Peyer's patch (tissue), 4 donors: ENCODE results near the gene CNTNAP2. TPM values are rescaled to one million over a fixed set of nuclear protein-coding genes. Genes with fewer than 3 reads are reported as not detected.

ENCODE experiments used
- DNase-seq, 3 donors: peaks; one replicate each; pipeline ENCODE4 v3.0.0-alpha.2; 2017 to 2019
- H3K27ac ChIP-seq, 4 donors: fragments of 200-600 bp; sonication (generic); one replicate each; pipeline ENCODE4 v1.5.1; 2016 to 2019
- H3K27me3 ChIP-seq, 2 donors: fragments of 200-600 bp; sonication (generic); one replicate each; pipeline ENCODE4 v1.5.1; 2019
- H3K36me3 ChIP-seq, 3 donors: fragments of 200-600 bp; sonication (generic); one replicate each; pipeline ENCODE4 v1.5.1; 2016 to 2019
- H3K4me1 ChIP-seq, 4 donors: fragments of 200-600 bp; sonication (generic); one replicate each; pipeline ENCODE4 v1.5.1; 2016 to 2019
- H3K4me3 ChIP-seq, 4 donors: fragments of 200-600 bp; sonication (generic); 1 replicate in 3 of 4; 2 replicates in 1 of 4; pipeline ENCODE4 v1.5.1; 2016 to 2019; ENCODE audit warnings: mild to moderate bottlenecking in 1 of 4
- H3K9me3 ChIP-seq, 4 donors: fragments of 200-600 bp; sonication (generic); one replicate each; pipeline ENCODE4 v1.5.1; 2016 to 2019; ENCODE audit warnings: mild to moderate bottlenecking in 1 of 4
- CTCF ChIP-seq, 6 experiments: fragments of 450-650 bp in 4 of 6; fragments of 200-600 bp in 2 of 6; sonication (generic) in 1 of 6; IDR thresholded peaks; one replicate each; pipeline ENCODE4 v1.5.1; 2017 to 2019; ENCODE audit warnings: antibody characterized with exemption in 6 of 6, mild to moderate bottlenecking in 3 of 6, moderate library complexity in 1 of 6
- POLR2A ChIP-seq, 2 donors: fragments of 450-650 bp; IDR thresholded peaks; one replicate each; pipeline ENCODE4 v1.5.1; 2017; ENCODE audit warnings: antibody characterized with exemption in 2 of 2, mild to moderate bottlenecking in 2 of 2, moderate library complexity in 2 of 2
- total RNA-seq, 4 donors: library from RNA; depleted of rRNA; stranded (reverse); fragments of >200 nt; gene quantifications; one replicate each; pipeline ENCODE4 v1.1.0, GENCODE V29; 2016

CNTNAP2 gene
- total RNA-seq, 4 donors from 2014 or later, result 1.5 to 4.9 (median 3.6) TPM

- H3K9me3 ChIP-seq, result no peaks in the 10 kb centered on the region
- H3K4me3 ChIP-seq, result no peak overlapping the region
- DNase-seq, result no peak
These were observed 597.3 kb downstream of the CNTNAP2 start for GRCh38 chr7:146713934-146714333.

GRCh38 chr7:146720195-146720594 lies 603.6 kb downstream of the CNTNAP2 start:
- no peak overlapping the region for H3K27ac ChIP-seq
- DNase-seq, result no peak

More at GRCh38 chr7:146713934-146714333, 597.3 kb downstream of the CNTNAP2 start:
- Histone ChIP-seq H3K27ac (no peak overlapping the region), H3K36me3 (no peaks in the 10 kb centered on the region), H3K27me3 (no peaks in the 10 kb centered on the region), H3K4me1 (no peaks in the 10 kb centered on the region)
- TF ChIP-seq POLR2A (IDR thresholded peaks at IDR 0.05) (no peak), CTCF (IDR thresholded peaks at IDR 0.05) (no peak)

GRCh38 chr7:146722986-146723385 lies 606.4 kb downstream of the CNTNAP2 start:
- H3K4me1 ChIP-seq, result no peaks in the 10 kb centered on the region
- no peak for TF ChIP-seq CTCF (IDR thresholded peaks at IDR 0.05)
- no peak for TF ChIP-seq POLR2A (IDR thresholded peaks at IDR 0.05)
- no peak overlapping the region for H3K27ac ChIP-seq
- no peak for DNase-seq
- H3K27me3 ChIP-seq, result no peaks in the 10 kb centered on the region
- no peaks in the 10 kb centered on the region for H3K36me3 ChIP-seq
- no peak overlapping the region for H3K4me3 ChIP-seq
- H3K9me3 ChIP-seq, result no peaks in the 10 kb centered on the region

More at GRCh38 chr7:146720195-146720594, 603.6 kb downstream of the CNTNAP2 start:
- Histone ChIP-seq H3K4me1 (no peaks in the 10 kb centered on the region), H3K36me3 (no peaks in the 10 kb centered on the region), H3K27me3 (no peaks in the 10 kb centered on the region), H3K9me3 (no peaks in the 10 kb centered on the region), H3K4me3 (no peak overlapping the region)
- TF ChIP-seq CTCF (IDR thresholded peaks at IDR 0.05) (no peak), POLR2A (IDR thresholded peaks at IDR 0.05) (no peak)

DNA sequence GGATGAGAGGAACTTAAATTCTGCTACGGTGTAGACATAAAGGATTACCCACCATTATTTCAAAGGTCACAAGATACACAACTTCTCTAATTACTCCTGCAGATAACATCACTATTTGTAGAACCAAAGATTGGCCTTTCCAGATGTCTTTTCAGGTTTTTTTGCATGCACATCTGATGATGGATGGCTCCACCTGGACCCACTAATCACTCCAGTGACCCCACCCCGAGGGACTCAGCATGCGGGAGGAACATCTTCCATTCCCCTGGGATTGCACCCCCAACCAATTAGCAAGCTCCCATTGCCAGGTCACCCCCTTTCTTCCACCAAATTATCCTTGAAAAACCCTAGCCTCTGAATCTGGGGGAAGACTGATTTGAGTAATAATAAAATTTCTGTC lies 608.9 kb downstream of the CNTNAP2 start:
- Histone ChIP-seq H3K36me3 (no peaks in the 10 kb centered on the region), H3K27me3 (no peaks in the 10 kb centered on the region), H3K4me3 (no peak overlapping the region), H3K4me1 (no peaks in the 10 kb centered on the region), H3K9me3 (no peaks in the 10 kb centered on the region), H3K27ac (no peak overlapping the region)
- no peak for DNase-seq
- no peak for TF ChIP-seq CTCF (IDR thresholded peaks at IDR 0.05)
- no peak for TF ChIP-seq POLR2A (IDR thresholded peaks at IDR 0.05)

DNA sequence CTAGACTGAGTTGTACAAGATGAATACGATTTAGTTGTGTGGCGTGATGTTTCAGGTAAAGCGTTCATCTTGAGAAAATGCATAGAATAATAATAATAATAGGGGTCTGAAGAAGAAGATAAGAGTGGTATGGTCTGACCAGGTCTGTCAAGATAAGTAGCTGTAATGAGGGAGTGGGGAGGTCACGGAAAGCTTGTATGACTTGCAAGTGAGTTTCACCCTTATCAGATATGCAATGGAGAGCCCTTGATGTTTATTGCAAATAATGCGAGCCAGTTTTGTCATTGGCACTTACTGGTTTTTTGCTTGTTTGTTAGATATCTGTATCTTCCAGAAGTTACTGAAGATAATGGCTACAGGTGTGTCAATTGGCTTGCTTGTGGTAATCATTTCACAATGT lies 611.5 kb downstream of the CNTNAP2 start:
- no peak overlapping the region for H3K4me3 ChIP-seq
- no peak for TF ChIP-seq CTCF (IDR thresholded peaks at IDR 0.05)
- TF ChIP-seq POLR2A (IDR thresholded peaks at IDR 0.05), result no peak
- no peaks in the 10 kb centered on the region for H3K4me1 ChIP-seq
- no peaks in the 10 kb centered on the region for H3K36me3 ChIP-seq
- H3K9me3 ChIP-seq, result no peaks in the 10 kb centered on the region
- no peaks in the 10 kb centered on the region for H3K27me3 ChIP-seq
- no peak overlapping the region for H3K27ac ChIP-seq
- no peak for DNase-seq

DNA sequence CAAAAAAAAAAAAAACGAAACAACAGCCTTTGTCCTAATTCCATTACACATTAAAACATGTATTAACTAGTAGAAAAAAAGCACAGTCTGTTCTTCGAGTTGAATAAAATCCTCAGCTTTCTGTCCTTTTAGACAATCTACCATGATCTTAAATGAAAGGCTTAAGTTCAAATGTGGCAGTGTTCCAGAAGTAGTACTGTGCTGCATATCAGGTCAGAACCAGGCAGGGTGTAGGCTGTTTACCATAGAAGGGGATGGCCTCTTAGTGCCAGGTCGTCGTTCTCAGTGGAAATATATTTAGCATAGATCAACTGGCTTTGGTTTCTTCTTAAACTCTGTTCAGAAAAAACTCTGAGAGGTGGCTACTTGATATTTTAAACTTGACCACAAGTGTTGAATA lies 612.0 kb downstream of the CNTNAP2 start:
- no peak overlapping the region for H3K27ac ChIP-seq
- no peak overlapping the region for H3K4me3 ChIP-seq
- H3K27me3 ChIP-seq, result no peaks in the 10 kb centered on the region
- H3K36me3 ChIP-seq, result no peaks in the 10 kb centered on the region
- no peaks in the 10 kb centered on the region for H3K4me1 ChIP-seq
- no peaks in the 10 kb centered on the region for H3K9me3 ChIP-seq
- no peak for DNase-seq
- TF ChIP-seq CTCF (IDR thresholded peaks at IDR 0.05) (no peak), POLR2A (IDR thresholded peaks at IDR 0.05) (no peak)
